HG03135 (cell line): ENCODE data around the gene TECTA.
"Not testable (repeated sequence)": the region's sequence is repeated elsewhere in the genome, so short reads cannot be mapped to it uniquely, and the experiment has no call there.

Experiments used
- ATAC-seq: cut with Tn5 transposase; IDR thresholded peaks from one replicate; pipeline ENCODE4 v1.9.1; 2021; ENCODE audit warnings: mild to moderate bottlenecking, moderate library complexity; ENCODE audit not compliant: unreplicated experiment

Gene TECTA

GRCh38 chr11:121161349-121161917, 60.4 kb downstream of the TECTA start:
- no peak for ATAC-seq

- no peak for ATAC-seq
Measured at GRCh38 chr11:121163658-121164308, 62.7 kb downstream of the TECTA start.

GRCh38 chr11:121177629-121178028, 76.6 kb downstream of the TECTA start:
- ATAC-seq, result not testable (repeated sequence)

- ATAC-seq, result no peak
Measured at GRCh38 chr11:121179306-121179705, 78.3 kb downstream of the TECTA start.

GRCh38 chr11:121180183-121180582, 79.1 kb downstream of the TECTA start:
- no peak for ATAC-seq

GRCh38 chr11:121188776-121189175, 87.7 kb downstream of the TECTA start:
- no peak for ATAC-seq

- no peak for ATAC-seq
Measured at GRCh38 chr11:121191818-121192217, 90.8 kb downstream of the TECTA start.

GRCh38 chr11:121194731-121195596, 93.9 kb downstream of the TECTA start:
- ATAC-seq, result no peak

GRCh38 chr11:121198491-121198890, 97.4 kb downstream of the TECTA start:
- ATAC-seq, result no peak

- no peak for ATAC-seq
Measured at GRCh38 chr11:121199516-121199915, 98.5 kb downstream of the TECTA start.

- no peak for ATAC-seq
Measured at GRCh38 chr11:121206810-121207209, 105.8 kb downstream of the TECTA start.

- ATAC-seq, result no peak
Measured at GRCh38 chr11:121207485-121208115, 106.6 kb downstream of the TECTA start.

- no peak for ATAC-seq
Measured at GRCh38 chr11:121210445-121211080, 109.5 kb downstream of the TECTA start.

- no peak for ATAC-seq
Measured at GRCh38 chr11:121211626-121212025, 110.6 kb downstream of the TECTA start.

GRCh38 chr11:121212536-121213361, 111.7 kb downstream of the TECTA start:
- ATAC-seq, result no peak

GRCh38 chr11:121213362-121213893, 112.4 kb downstream of the TECTA start:
- no peak for ATAC-seq

- ATAC-seq, result no peak
Measured at GRCh38 chr11:121214861-121215260, 113.8 kb downstream of the TECTA start.

- no peak for ATAC-seq
Measured at GRCh38 chr11:121221496-121222200, 120.6 kb downstream of the TECTA start.

GRCh38 chr11:121223161-121223560, 122.1 kb downstream of the TECTA start:
- no peak for ATAC-seq
